ENCODE data around the gene TCP11L1. TPM values are rescaled to one million over a fixed set of nuclear protein-coding genes. Genes with fewer than 3 reads are reported as not detected.

TCP11L1 gene
- total and polyA plus RNA-seq, 11 donors = 3.1 to 13.9 (median 8.0) TPM

Other genes starting within 250 kb of the TCP11L1 start
- gene CCDC73, start 244.9 kb upstream of the TCP11L1 start, total RNA-seq = not detected
- gene CCDC73, start 244.9 kb upstream of the TCP11L1 start, polyA plus RNA-seq = under 1 TPM in 1 of 2 donors, not detected in 1; 0.01 TPM
- 1 to 10 TPM in 2 of 9 donors, under 1 TPM in 7; 0.12 to 1.4 (median 0.39) TPM for gene PRRG4, start 209.6 kb upstream of the TCP11L1 start, total RNA-seq
- under 1 TPM; 0.14 to 0.57 TPM for gene PRRG4, start 209.6 kb upstream of the TCP11L1 start, polyA plus RNA-seq
- 10 to 100 TPM; 14.7 to 25.3 (median 19.4) TPM for gene QSER1, start 146.8 kb upstream of the TCP11L1 start, total RNA-seq
- 1 to 10 TPM; 2.1 to 5.9 TPM for gene QSER1, start 146.8 kb upstream of the TCP11L1 start, polyA plus RNA-seq
- gene DEPDC7, start 23.7 kb upstream of the TCP11L1 start, total RNA-seq = 1 to 10 TPM in 1 of 9 donors, under 1 TPM in 5, not detected in 3; 0.12 to 1.0 (median 0.51) TPM
- gene DEPDC7, start 23.7 kb upstream of the TCP11L1 start, polyA plus RNA-seq = under 1 TPM; 0.17 to 0.38 TPM
- gene CSTF3, start 121.9 kb downstream of the TCP11L1 start, total RNA-seq = 10 to 100 TPM in 6 of 9 donors, 1 to 10 TPM in 3; 5.9 to 15.6 (median 13.2) TPM
- 10 to 100 TPM; 10.5 to 23.6 TPM for gene CSTF3, start 121.9 kb downstream of the TCP11L1 start, polyA plus RNA-seq
- gene HIPK3, start 217.8 kb downstream of the TCP11L1 start, total RNA-seq = 100 to 1,000 TPM; 207 to 298 (median 257) TPM
- 10 to 100 TPM; 26.3 to 36.4 TPM for gene HIPK3, start 217.8 kb downstream of the TCP11L1 start, polyA plus RNA-seq